HG02885 (cell line): Measurements from ENCODE around the gene BACE1-AS.
"Not testable (repeated sequence)": the region's sequence is repeated elsewhere in the genome, so short reads cannot be mapped to it uniquely, and the experiment has no call there.

Experiments used
- ATAC-seq: cut with Tn5 transposase; IDR thresholded peaks from one replicate; pipeline ENCODE4 v1.9.1; 2021; ENCODE audit warnings: mild to moderate bottlenecking; ENCODE audit not compliant: unreplicated experiment, poor library complexity

BACE1-AS gene

DNA sequence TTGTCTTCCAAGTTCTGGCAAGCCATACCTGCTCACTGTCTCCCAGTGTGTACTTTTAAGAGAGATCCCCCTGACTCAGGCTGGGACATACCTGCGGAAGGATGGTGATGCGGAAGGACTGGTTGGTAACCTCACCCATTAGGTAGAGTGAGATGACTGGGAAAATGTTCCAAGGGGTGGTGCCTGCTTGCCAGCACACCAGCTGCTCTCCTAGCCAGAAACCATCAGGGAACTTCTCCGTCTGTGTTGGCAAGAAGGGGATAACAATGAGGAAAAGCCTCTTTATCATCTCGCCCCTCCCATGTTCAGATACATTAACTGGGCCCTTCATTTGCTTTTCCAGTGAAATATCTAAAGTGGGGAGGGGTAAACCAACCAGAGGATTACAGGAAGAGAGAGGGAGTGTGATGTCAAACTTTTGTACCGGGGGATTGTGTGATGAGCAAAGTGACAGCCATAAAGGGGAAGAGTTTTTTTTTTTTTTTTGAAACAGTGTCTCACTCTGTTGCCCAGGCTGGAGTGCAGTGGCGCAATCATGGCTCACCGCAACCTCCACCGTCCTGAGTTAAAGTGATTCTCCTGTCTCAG lies at the start of gene BACE1-AS:
BACE1-AS (plus strand) TSS at position 538 of the 588 bp plus-strand sequence.
- ATAC-seq, result no peak

DNA sequence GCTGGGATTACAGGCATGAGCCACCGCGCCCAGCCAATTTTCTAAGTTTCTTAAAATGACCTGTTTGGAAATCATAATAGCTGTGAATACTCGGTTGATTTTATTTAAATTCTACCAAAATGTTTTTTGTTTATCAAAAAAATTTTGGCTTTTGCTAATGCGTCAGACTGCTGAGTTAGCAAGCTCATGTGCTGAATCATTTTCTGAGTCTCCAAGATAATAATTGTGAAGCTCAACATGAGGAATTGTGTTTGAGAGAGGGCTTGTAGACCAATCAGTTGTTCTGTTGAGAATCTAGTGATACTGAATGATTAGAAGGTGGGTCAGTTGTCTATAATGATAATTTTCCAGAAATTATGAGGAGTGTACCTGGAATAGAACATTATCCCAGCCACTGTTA lies 42.8 kb upstream of the BACE1-AS start:
- no peak for ATAC-seq

GRCh38 chr11:117249571-117249970 lies 41.6 kb upstream of the BACE1-AS start:
- ATAC-seq, result no peak

DNA sequence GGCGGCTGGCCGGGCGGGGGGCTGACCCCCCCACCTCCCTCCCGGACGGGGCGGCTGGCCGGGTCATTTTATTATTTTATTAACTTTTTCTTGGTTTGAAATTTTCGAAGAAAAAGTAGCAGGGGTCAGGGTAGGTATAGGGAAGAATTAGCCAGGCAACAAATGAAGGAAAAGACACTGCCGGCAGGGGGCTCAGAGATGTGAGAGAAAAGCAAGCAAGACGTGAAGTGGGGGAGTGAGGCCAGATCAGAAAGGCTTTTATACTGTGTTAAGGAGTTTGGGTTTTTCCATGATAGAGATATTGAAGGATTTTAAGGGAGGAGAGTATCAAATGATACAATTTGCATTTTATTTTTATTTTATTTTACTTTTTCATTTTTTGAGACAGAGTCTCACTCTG lies 39.6 kb upstream of the BACE1-AS start:
- no peak for ATAC-seq

GRCh38 chr11:117255966-117256365 lies 35.2 kb upstream of the BACE1-AS start:
- ATAC-seq, result no peak

DNA sequence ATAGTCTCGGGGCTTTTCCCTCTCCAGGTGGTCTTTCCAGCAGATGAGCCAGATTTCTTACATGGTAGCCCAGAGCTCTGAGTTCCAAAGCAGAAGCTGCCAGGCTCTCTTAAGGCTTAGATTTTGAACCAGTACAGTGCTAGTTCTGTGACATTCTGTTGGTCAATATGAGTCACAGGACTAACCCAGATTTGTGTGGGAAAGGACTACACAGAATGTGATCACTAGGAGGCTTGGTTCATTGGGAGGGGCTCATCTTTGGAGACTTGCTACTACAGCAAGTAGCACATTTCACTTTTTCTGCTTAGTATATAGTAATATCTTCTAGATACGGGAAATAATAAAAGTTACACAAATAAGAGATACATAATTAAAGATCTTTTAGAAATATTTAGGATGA lies 34.6 kb upstream of the BACE1-AS start:
- no peak for ATAC-seq

DNA sequence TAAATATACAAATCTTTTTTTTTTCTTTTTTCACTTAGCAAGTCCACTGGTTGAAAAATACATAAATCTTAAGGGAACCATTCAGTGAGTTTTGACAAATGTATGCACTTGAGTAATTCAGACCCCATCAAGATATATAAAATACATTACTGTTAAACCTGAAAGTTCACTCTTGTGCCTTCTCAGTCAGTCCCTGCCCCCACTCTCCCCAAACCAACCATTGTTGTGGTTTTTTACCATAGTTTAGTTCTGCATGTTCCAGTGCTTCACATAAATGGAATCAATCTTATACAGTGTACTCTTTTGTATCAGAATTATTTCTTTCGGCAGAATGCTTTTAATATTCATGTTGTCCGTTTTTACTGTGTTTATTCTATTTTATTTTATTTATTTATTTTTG lies 32.6 kb upstream of the BACE1-AS start:
- no peak for ATAC-seq

DNA sequence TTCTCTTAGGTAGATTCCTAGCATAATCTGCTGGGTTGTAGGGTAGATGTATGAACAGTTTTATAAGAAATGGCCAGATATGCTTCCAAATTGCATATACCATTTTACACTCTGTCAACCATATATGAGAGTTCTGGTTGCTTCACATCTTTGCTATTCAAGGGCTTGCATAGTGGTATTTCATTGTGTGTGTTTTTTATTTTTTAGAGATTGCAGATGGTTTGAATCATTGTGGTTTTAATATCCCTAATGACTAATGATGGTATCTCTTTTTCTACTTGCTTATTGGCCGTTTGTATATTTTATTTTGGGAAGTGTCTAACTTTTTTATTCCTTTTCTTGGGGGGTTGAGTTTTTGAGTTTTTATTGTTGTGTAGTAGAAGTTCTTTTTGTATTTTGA lies 31.7 kb upstream of the BACE1-AS start:
- ATAC-seq, result no peak

DNA sequence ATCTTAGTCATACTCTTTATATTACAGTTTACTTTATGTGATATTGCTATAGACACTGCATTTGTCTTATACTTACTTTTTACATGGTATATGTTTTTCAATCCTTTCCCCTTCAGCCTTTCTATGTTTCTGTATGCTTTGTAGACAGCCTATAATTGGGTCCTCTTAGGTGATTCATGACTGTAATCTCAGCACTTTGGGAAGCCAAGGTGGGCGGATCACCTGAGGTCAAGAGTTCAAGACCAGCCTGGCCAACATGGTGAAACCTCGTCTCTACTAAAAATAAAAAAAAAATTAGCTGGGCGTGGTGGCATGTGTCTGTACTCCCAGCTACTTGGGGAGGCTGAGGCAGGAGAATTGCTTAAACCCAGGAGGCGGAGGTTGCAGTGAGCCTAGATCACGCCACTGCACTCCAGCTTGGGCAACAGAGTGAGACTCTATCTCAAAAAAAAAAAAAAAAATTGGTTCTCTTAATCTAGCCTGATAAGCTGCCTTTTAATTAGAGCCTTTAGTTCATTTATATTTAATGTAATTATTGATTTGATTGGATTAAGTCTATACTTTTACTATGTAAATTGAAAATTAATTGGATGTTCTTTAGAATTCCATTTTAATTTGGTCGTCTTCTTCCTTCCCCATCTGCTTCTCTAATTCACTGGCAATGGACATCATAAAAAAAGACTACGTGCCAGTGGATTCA lies 26.4 kb upstream of the BACE1-AS start:
- ATAC-seq, result not testable (repeated sequence)

- no peak for ATAC-seq
Observed at GRCh38 chr11:117265745-117266144, 25.4 kb upstream of the BACE1-AS start.

DNA sequence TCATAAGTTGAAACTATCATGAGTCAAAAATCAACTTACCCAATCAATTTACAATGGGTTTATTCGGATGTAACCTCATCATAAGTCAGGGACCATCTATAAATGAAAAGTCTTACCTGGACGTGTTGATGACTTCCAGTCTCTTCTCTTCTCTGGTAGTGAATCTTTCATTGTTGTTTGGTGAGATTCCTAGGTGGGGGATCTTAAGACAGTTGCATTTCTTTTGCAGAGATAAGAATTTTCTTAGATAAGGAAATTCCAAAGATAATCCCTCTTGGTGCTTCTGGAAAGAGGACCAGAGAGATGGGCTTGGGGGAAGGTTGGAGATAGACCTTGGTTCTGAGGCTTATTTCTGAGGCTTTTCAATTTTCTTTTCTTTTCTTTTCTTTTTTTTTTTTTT lies 21.3 kb upstream of the BACE1-AS start:
- ATAC-seq, result no peak

- no peak for ATAC-seq
Observed at GRCh38 chr11:117271208-117271607, 19.9 kb upstream of the BACE1-AS start.

- not testable (repeated sequence) for ATAC-seq
Observed at GRCh38 chr11:117272175-117272574, 19.0 kb upstream of the BACE1-AS start.

DNA sequence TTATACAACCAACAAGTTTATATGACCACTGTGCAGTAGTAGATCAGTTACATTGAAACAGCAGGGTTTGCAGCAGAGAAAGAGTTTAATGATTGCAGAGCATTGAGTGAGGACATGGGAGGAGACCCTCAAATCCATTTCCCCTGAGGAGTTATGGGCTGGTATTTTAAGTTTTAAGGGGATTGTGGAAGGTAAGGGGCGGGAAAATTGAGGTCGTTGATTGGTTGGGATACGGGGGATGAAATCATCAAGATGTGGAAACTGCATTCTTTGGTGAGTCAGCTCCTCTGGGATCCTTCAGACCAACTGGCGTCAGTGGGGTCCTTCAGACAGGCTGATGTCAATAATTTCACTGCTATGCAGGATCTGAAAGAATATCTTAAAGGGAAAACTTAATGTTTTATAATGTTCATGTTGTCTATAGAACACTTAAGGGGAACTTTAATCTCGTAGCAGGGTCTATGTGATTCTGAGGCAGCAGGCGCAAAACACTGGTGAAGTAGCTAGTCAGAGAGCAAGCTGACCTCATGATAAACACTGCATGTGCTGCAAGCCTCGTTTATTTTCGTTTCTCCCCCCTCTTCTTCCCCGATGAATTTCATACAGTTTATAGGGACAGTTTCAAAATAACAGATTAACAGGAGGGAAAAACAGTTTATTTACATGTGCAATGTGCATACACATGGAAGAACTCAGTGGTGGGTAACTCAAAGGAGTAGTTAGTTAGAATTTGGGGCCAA lies 17.4 kb upstream of the BACE1-AS start:
- ATAC-seq, result no peak

DNA sequence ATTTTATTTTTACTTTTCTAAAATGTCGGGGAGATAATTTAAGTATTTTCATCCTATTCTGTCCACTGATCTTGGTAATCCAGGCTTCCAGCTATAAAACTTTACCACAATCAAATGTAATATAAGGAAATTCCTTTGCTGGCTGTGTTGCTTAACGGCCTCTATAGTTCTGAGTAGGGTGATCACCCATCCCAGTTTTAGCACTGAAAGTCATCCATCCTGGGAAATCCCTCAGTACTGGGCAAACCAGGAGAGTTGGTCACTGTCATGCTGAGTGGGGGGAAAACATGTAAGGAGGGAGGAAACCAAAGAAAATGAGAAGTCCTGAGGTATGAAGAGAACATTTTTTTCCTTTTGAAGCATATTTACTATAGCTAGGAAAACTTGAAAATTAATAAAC lies 12.8 kb upstream of the BACE1-AS start:
- ATAC-seq, result no peak

DNA sequence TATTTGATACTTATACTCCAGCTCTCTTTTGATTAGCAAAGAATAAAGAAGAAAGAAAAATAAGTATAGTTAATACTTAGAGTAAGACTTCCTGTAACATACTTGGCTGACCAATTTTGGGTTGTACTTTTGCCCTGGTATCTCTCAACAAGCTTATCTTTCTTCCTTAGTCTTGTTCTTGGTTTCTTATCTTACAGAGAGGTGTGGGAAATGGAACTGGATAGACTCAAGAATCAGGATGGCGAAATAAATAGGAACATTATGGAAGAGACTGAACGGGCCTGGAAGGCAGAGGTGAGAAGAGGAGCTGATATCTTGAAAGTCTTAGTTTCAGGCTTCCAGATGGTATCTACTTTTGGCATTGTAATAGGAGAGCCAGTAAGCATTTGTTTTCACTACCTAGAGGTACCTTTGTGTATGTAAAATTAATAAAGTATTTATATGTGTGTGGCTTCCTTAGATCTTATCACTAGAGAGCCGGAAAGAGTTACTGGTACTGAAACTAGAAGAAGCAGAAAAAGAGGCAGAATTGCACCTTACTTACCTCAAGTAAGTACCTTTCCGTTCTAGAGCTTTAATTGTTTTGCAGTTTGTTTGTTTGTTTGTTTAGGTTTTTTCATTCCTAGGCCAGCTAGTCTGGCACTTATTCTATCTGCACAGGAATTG lies 11.3 kb upstream of the BACE1-AS start:
- ATAC-seq, result no peak

- ATAC-seq, result no peak
Observed at GRCh38 chr11:117281159-117281558, 10.0 kb upstream of the BACE1-AS start.

- ATAC-seq, result no peak
Observed at GRCh38 chr11:117281869-117282268, 9.3 kb upstream of the BACE1-AS start.

GRCh38 chr11:117282956-117283355 lies 8.2 kb upstream of the BACE1-AS start:
- no peak for ATAC-seq

- no peak for ATAC-seq
Observed at GRCh38 chr11:117284053-117284452, 7.1 kb upstream of the BACE1-AS start.

DNA sequence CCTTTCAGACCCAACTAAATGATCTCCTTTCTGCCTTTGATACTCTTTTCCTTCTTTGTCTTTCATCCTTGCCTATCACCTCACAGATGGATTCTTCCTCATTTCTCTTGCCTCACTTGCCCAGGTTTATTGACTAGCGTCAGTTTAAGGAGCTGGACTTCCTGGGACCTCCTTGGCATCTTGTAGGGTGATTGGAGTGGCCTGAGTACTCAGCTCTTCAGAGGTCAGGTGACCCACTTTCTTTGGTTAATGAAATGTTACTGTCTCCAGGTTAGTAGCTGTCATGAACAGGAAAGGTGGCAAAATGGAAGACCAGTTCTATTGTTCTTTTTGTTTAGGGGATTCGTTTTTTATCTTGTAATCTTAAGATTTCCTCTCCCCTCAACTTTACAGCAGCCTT lies 4.6 kb upstream of the BACE1-AS start:
- no peak for ATAC-seq
